Activated naive CD4-positive, alpha-beta T cell treated with anti-CD3 and anti-CD28 coated beads, Interleukin-2, amount 10 ng/mL, durations not matched to agents 5 hours and 36 hours (primary cell): ENCODE results near the gene PPT2. TPM values are rescaled to one million over a fixed set of nuclear protein-coding genes. Genes with fewer than 3 reads are reported as not detected.

ENCODE experiments used
- microRNA-seq: library from miRNA; unstranded; fragments of <30 nt; microRNA quantifications from one replicate; pipeline ENCODE4 v1.2.0, GENCODE V29; 2022; ENCODE audit warnings: borderline microRNAs expressed, borderline replicate concordance
- total RNA-seq, 2 experiments: library from RNA; stranded (reverse); gene quantifications; one replicate each; pipeline ENCODE4 v1.2.3, GENCODE V29; 2021

PPT2 gene
- 10 to 100 TPM; 10.7 to 10.8 TPM for total RNA-seq

GRCh38 chr6:32153564-32154513 lies at the start of gene PPT2:
Gene PPT2, plus strand, starts transcription at chr6:32154141. Its CDS starts 454 bp downstream, at chr6:32154595.

DNA sequence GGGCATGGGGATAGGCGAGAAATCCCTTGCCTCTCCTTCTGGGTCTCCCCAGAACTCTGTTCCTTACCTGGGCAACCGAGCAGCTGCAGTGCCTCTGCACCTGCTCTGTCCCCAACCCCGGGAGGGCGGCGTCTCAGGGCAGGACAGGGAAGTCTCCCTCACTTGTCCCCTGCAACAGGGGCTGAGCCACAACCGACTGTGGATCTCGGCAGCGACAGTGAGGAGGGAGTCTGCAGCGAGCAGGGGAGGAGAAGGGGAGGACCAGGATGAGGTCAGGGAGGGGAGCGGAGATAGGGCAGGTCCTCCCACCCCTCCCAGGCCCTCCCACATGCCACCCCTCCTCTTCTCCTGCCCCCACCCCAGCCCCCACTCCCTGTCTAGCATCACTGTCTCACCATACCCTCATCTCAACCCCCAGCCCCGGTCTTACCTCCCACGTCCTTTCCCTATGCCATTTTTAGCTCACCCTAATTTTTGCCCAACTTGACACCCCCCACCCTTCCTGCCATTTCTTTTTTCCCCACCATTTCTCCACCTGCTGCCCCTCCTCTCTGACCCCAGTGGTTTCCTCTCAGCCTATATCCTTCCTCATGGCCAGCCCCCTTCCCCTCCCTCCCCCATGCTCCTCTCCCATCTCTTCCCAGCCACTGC lies 44.7 kb upstream of the PPT2 start, which contains the start of gene TNXB:
TNXB (minus strand) TSS at position 225 of the 651 bp plus-strand sequence. CDS start 11,140 bp downstream, outside the sequence.

GRCh38 chr6:32127717-32128592 lies 26.0 kb upstream of the PPT2 start, which contains the start of gene ATF6B:
Gene ATF6B, minus strand, starts transcription at chr6:32128246. Its CDS starts 39 bp downstream, at chr6:32128207.

DNA sequence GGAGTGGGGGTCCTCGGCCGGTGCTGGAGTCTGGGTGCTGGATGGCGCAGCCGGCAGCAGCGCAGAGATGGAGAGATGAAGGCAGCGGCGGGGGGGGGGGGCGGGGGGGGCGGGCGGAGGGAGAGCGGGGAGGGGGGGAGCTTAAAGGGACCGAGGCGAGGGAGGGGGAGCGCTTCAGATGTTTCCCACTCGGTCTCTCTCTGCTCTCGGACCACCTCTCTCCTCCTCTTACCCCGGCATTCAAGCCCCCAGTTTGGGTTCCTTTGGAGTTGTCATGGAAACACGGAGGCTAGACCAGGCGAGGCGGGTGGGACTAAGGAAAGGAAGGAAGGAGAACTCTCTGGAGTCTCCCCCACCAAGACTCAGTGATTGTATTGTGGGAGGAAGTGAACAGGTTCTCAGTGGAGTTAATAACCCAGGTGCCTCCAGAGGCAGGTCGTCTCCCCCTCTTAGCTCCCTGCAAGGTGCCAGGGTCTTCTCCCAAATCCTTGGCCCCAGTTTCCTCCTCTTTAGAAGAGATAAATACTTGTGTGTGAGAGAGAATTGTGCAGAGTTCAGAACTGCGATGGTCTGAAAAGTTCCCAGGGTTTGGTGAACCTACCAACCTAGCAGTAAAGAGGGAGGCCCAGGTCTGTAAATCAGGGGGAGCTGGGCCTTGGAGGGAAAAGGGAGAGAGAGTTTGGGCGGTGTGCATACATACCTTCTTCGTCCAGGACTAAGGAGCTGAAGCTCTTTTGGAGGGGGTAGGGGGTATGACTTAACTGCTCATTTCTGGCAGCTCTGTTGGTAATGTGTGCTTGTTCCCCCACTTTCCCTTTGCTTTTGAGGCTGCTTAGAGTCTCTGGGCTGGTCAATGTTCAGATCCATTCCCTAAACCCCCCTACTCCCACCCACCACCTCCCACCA lies 1.8 kb upstream of the PPT2 start, which contains the start of gene PRRT1:
PRRT1 (minus strand) TSS at position 77 of the 906 bp plus-strand sequence. CDS start 112 bp downstream, outside the sequence.

GRCh38 chr6:32164295-32164694 lies 10.4 kb downstream of the PPT2 start, which contains the start of gene EGFL8:
Gene EGFL8, plus strand, starts transcription at chr6:32164595. Its CDS starts 1,571 bp downstream, at chr6:32166166.

GRCh38 chr6:32175711-32176475 lies 22.0 kb downstream of the PPT2 start, which contains the start of gene AGPAT1:
Gene AGPAT1, minus strand, starts transcription at chr6:32176084. Its CDS starts 4,588 bp downstream, at chr6:32171496.

GRCh38 chr6:32177788-32178546 lies 24.0 kb downstream of the PPT2 start, which contains the start of gene RNF5:
Gene RNF5, plus strand, starts transcription at chr6:32178405. Its CDS starts 107 bp downstream, at chr6:32178512.

GRCh38 chr6:32184084-32184640 lies 30.2 kb downstream of the PPT2 start, which contains the start of gene AGER:
Gene AGER, minus strand, starts transcription at chr6:32184253. Its CDS starts 31 bp downstream, at chr6:32184222.

GRCh38 chr6:32190054-32190851 lies 36.3 kb downstream of the PPT2 start, which contains the start of gene PBX2:
Gene PBX2, minus strand, starts transcription at chr6:32190202. Its CDS starts 287 bp downstream, at chr6:32189915.

GRCh38 chr6:32192608-32193039 lies 38.7 kb downstream of the PPT2 start, which contains the start of gene GPSM3:
Gene GPSM3, minus strand, starts transcription at chr6:32192643. Its CDS starts 130 bp downstream, at chr6:32192513.

Small RNAs within 50 kb of the gene (microRNA-seq; reads per million reads assigned to microRNA genes)
- 2.5 reads per million, percentile 9 among the genes with 10 or more reads in this experiment for gene MIR6721
- not detected for gene MIR6833

Other genes starting within 250 kb of the PPT2 start
- gene C2, start 226.4 kb upstream of the PPT2 start, total RNA-seq, result under 1 TPM; 0.51 to 0.93 TPM
- not detected for gene CFB, start 208.0 kb upstream of the PPT2 start, total RNA-seq
- gene NELFE, start 195.2 kb upstream of the PPT2 start, total RNA-seq, result 10 to 100 TPM; 60.9 to 61.7 TPM
- 10 to 100 TPM; 71.6 to 77.8 TPM for gene SKIC2, start 195.0 kb upstream of the PPT2 start, total RNA-seq
- gene DXO, start 182.0 kb upstream of the PPT2 start, total RNA-seq, result 10 to 100 TPM; 17.1 to 17.9 TPM
- gene C4A, start 172.1 kb upstream of the PPT2 start, total RNA-seq, result 1 to 10 TPM; 4.2 to 6.2 TPM
- 1 to 10 TPM; 3.4 to 3.5 TPM for gene C4B, start 139.3 kb upstream of the PPT2 start, total RNA-seq
- gene CYP21A2, start 115.7 kb upstream of the PPT2 start, total RNA-seq, result not detected
- gene TNXB, start 44.8 kb upstream of the PPT2 start, total RNA-seq, result 1 to 10 TPM; 4.8 to 6.6 TPM
- gene ATF6B, start 25.9 kb upstream of the PPT2 start, total RNA-seq, result 100 to 1,000 TPM; 125 to 139 TPM
- 1 to 10 TPM; 4.9 to 5.1 TPM for gene FKBPL, start 23.9 kb upstream of the PPT2 start, total RNA-seq
- under 1 TPM; 0.29 to 0.35 TPM for gene PRRT1, start 2.2 kb upstream of the PPT2 start, total RNA-seq
- 10 to 100 TPM; 11.1 to 14.5 TPM for gene EGFL8, start 10.5 kb downstream of the PPT2 start, total RNA-seq
- 10 to 100 TPM; 42.0 to 43.1 TPM for gene AGPAT1, start 21.9 kb downstream of the PPT2 start, total RNA-seq
- gene RNF5, start 24.3 kb downstream of the PPT2 start, total RNA-seq, result 10 to 100 TPM; 38.0 to 39.8 TPM
- gene AGER, start 30.1 kb downstream of the PPT2 start, total RNA-seq, result 10 to 100 TPM; 41.4 to 55.3 TPM
- 10 to 100 TPM; 95.5 to 96.2 TPM for gene PBX2, start 36.1 kb downstream of the PPT2 start, total RNA-seq
- 100 to 1,000 TPM; 320 to 332 TPM for gene GPSM3, start 38.5 kb downstream of the PPT2 start, total RNA-seq
- under 1 TPM; 0.24 to 0.48 TPM for gene NOTCH4, start 69.9 kb downstream of the PPT2 start, total RNA-seq
- gene TSBP1, start 217.8 kb downstream of the PPT2 start, total RNA-seq, result not detected